Liver (tissue), 9 donors: ENCODE data around the gene DCLK2. TPM values are rescaled to one million over a fixed set of nuclear protein-coding genes. Genes with fewer than 3 reads are reported as not detected.

ENCODE experiments used
- DNase-seq: peaks from one replicate; pipeline ENCODE4 v3.0.0-alpha.2; 2017; ENCODE audit warnings: low spot score
- H3K27ac ChIP-seq, 2 donors: one replicate each; pipeline ENCODE4 v1.7.0; 2013; ENCODE audit warnings: inconsistent platforms in 2 of 2, low read length in 2 of 2, control low read depth in 1 of 2, low read depth in 1 of 2, mild to moderate bottlenecking in 1 of 2
- H3K27me3 ChIP-seq, 4 donors: one replicate each; pipeline versions ENCODE4 v1.6.1 to v1.7.0; 2013; ENCODE audit warnings: low read length in 3 of 4, inconsistent platforms in 1 of 4, mild to moderate bottlenecking in 1 of 4, moderate library complexity in 1 of 4; ENCODE audit not compliant: control insufficient read depth in 4 of 4, insufficient read depth in 4 of 4
- H3K36me3 ChIP-seq, 4 donors: one replicate each; pipeline versions ENCODE4 v1.6.1 to v1.7.0; 2013; ENCODE audit warnings: low read length in 3 of 4, mild to moderate bottlenecking in 3 of 4, low read depth in 1 of 4, moderate library complexity in 1 of 4; ENCODE audit not compliant: control insufficient read depth in 4 of 4, insufficient read depth in 3 of 4
- H3K4me1 ChIP-seq, 4 donors: one replicate each; pipeline versions ENCODE4 v1.6.1 to v1.7.0; 2013; ENCODE audit warnings: low read length in 3 of 4, mild to moderate bottlenecking in 3 of 4, moderate library complexity in 1 of 4; ENCODE audit not compliant: control insufficient read depth in 4 of 4, insufficient read depth in 4 of 4
- H3K4me3 ChIP-seq, 3 donors: one replicate each; pipeline versions ENCODE4 v1.6.1 to v1.7.0; 2013; ENCODE audit warnings: low read length in 3 of 3, control low read depth in 1 of 3, low read depth in 1 of 3, mild to moderate bottlenecking in 1 of 3
- H3K9ac ChIP-seq, 2 donors: one replicate each; pipeline ENCODE4 v1.7.0; 2013; ENCODE audit warnings: low read length in 2 of 2, mild to moderate bottlenecking in 2 of 2, moderate library complexity in 2 of 2, control low read depth in 1 of 2, low read depth in 1 of 2
- H3K9me3 ChIP-seq, 4 donors: one replicate each; pipeline versions ENCODE4 v1.6.1 to v1.7.0; 2013; ENCODE audit warnings: low read length in 3 of 4; ENCODE audit not compliant: control insufficient read depth in 4 of 4
- EGR1 ChIP-seq, 2 donors: IDR thresholded peaks; 2 replicates each; pipeline ENCODE4 v1.6.1; 2016 to 2018; ENCODE audit warnings: antibody characterized with exemption in 2 of 2, low read depth in 2 of 2
- FOXA1 ChIP-seq: IDR thresholded peaks from 2 replicates; pipeline ENCODE4 v1.6.1; 2016; ENCODE audit warnings: antibody characterized with exemption
- FOXA2 ChIP-seq: IDR thresholded peaks from 2 replicates; pipeline ENCODE4 v1.6.1; 2016; ENCODE audit warnings: antibody characterized with exemption
- GABPA ChIP-seq, 2 donors: IDR thresholded peaks in 1 of 2; conservative IDR thresholded peaks in 1 of 2; 2 replicates each; pipeline ENCODE4 v1.6.1; 2016; ENCODE audit warnings: antibody characterized with exemption in 2 of 2, mild to moderate bottlenecking in 1 of 2, moderate library complexity in 1 of 2
- HNF4A ChIP-seq, 2 donors: conservative IDR thresholded peaks; 2 replicates each; pipeline ENCODE4 v1.6.1; 2016; ENCODE audit warnings: antibody characterized with exemption in 2 of 2, mild to moderate bottlenecking in 2 of 2
- HNF4G ChIP-seq: IDR thresholded peaks from 2 replicates; pipeline ENCODE4 v1.6.1; 2016; ENCODE audit warnings: antibody characterized with exemption
- JUND ChIP-seq, 2 donors: IDR thresholded peaks; 2 replicates each; pipeline ENCODE4 v1.6.1; 2016; ENCODE audit warnings: antibody characterized with exemption in 2 of 2
- MAX ChIP-seq: IDR thresholded peaks from 2 replicates; pipeline ENCODE4 v1.6.1; 2016; ENCODE audit warnings: antibody characterized with exemption
- NR2F2 ChIP-seq: IDR thresholded peaks from 2 replicates; pipeline ENCODE4 v1.6.1; 2016; ENCODE audit warnings: antibody characterized with exemption
- REST ChIP-seq: IDR thresholded peaks from 2 replicates; pipeline ENCODE4 v1.6.1; 2016; ENCODE audit warnings: antibody characterized with exemption, mild to moderate bottlenecking
- RXRA ChIP-seq, 2 donors: IDR thresholded peaks; 2 replicates each; pipeline ENCODE4 v1.6.1; 2017 to 2018; ENCODE audit warnings: antibody characterized with exemption in 2 of 2, mild to moderate bottlenecking in 1 of 2
- SP1 ChIP-seq: IDR thresholded peaks from 2 replicates; pipeline ENCODE4 v1.6.1; 2018; ENCODE audit warnings: antibody characterized with exemption, mild to moderate bottlenecking
- TAF1 ChIP-seq: conservative IDR thresholded peaks from 2 replicates; pipeline ENCODE4 v1.6.1; 2016; ENCODE audit warnings: antibody characterized with exemption, mild to moderate bottlenecking
- YY1 ChIP-seq: IDR thresholded peaks from 2 replicates; pipeline ENCODE4 v1.6.1; 2016; ENCODE audit warnings: antibody characterized with exemption, mild to moderate bottlenecking
- ZBTB33 ChIP-seq: IDR thresholded peaks from 2 replicates; pipeline ENCODE4 v1.6.1; 2016; ENCODE audit warnings: antibody characterized with exemption
- WGBS: extraction: QIAGEN DNeasy Blood & Tissue Kit; methylation state at CpG from one replicate; pipeline ENCODE4 v1.1.7; 2013; 5-methylcytosine and 5-hydroxymethylcytosine counted together
- polyA plus RNA-seq, 2 donors: library from polyadenylated mRNA; stranded (reverse) in 1 of 2; unstranded in 1 of 2; fragments of 200-250 nt in 1 of 2; fragments of >200 nt in 1 of 2; fragmentation: Nextera tagmentation in 1 of 2; extraction: Ambion mirVana in 1 of 2; gene quantifications; one replicate each; pipeline versions ENCODE4 v1.2.1 to v1.2.3, GENCODE V29; 2013 to 2015
- total RNA-seq, 2 donors: library from RNA; depleted of rRNA; stranded (reverse); fragments of >200 nt; gene quantifications; one replicate each; pipeline ENCODE4 v1.2.3, GENCODE V29; 2014
- TF ChIP-seq, protein P1 (sequence below): fragments of 150-350 bp; IDR thresholded peaks from 2 replicates; pipeline ENCODE4 v1.5.1; 2017; ENCODE audit warnings: improper control_type of control experiment, low read depth, low read length; ENCODE audit not compliant: missing input control
- TF ChIP-seq, protein P2 (sequence below): IDR thresholded peaks from 2 replicates; pipeline ENCODE4 v1.6.1; 2016; ENCODE audit warnings: antibody characterized with exemption
- donor health status: healthy.
- donor health status: healthy.
- donor health status: healthy.
- donor health status: healthy.
- donor health status: healthy.

The DCLK2 gene
- total and polyA plus RNA-seq, 4 donors = 0.14 to 1.7 (median 0.50) TPM

- Histone ChIP-seq H3K4me1 (no peaks in the 10 kb centered on the region), H3K27ac (no peak overlapping the region), H3K9me3 (no peaks in the 10 kb centered on the region), H3K4me3 (no peak overlapping the region), H3K27me3 (no peaks in the 10 kb centered on the region), H3K9ac (no peak overlapping the region), H3K36me3 (no peaks in the 10 kb centered on the region)
- no peak for DNase-seq
- TF ChIP-seq, protein P1, sequence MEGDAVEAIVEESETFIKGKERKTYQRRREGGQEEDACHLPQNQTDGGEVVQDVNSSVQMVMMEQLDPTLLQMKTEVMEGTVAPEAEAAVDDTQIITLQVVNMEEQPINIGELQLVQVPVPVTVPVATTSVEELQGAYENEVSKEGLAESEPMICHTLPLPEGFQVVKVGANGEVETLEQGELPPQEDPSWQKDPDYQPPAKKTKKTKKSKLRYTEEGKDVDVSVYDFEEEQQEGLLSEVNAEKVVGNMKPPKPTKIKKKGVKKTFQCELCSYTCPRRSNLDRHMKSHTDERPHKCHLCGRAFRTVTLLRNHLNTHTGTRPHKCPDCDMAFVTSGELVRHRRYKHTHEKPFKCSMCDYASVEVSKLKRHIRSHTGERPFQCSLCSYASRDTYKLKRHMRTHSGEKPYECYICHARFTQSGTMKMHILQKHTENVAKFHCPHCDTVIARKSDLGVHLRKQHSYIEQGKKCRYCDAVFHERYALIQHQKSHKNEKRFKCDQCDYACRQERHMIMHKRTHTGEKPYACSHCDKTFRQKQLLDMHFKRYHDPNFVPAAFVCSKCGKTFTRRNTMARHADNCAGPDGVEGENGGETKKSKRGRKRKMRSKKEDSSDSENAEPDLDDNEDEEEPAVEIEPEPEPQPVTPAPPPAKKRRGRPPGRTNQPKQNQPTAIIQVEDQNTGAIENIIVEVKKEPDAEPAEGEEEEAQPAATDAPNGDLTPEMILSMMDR = no peak
- TF ChIP-seq MAX (no peak), GABPA (IDR thresholded peaks at IDR 0.05 in 1 of 2, conservative IDR thresholded peaks at IDR 0.05 in 1 of 2) (no peak), EGR1 (IDR thresholded peaks at IDR 0.05; ENCODE audit: low read depth in 2 of 2) (no peak), HNF4A (conservative IDR thresholded peaks at IDR 0.05) (no peak), TAF1 (no peak), JUND (IDR thresholded peaks at IDR 0.05) (no peak), YY1 (no peak), REST (no peak)
- TF ChIP-seq, protein P2, sequence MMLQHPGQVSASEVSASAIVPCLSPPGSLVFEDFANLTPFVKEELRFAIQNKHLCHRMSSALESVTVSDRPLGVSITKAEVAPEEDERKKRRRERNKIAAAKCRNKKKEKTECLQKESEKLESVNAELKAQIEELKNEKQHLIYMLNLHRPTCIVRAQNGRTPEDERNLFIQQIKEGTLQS = no peak
- WGBS = 89% methylated on average over 1 of the region's 1 CpG
Observed at GRCh38 chr4:150150629-150151062, 72.4 kb downstream of the DCLK2 start.

DNA sequence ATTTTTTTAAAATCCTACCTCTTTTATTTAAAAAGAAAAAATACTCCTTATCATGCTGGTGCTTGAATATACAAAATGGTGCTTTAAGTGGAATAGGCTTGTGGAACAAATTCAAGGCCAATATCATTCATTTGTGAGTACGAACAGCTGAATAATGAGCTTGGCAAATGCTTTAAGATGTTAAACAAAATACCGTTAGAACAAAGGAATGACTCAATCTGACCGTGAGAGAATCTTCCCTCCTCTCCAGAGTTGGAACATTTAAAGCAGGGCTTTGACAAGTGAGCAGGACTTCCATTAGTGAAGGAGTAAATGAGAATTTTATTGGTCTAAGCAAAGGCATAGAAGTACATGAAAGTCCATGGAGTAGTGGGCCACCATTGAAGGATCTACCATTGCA, 74.5 kb downstream of the DCLK2 start:
- WGBS = 89% methylated on average over 3 of the region's 3 CpGs
- no peak overlapping the region for H3K27ac ChIP-seq
- DNase-seq = no peak
- H3K9me3 ChIP-seq = no peaks in the 10 kb centered on the region
- no peak overlapping the region for H3K4me3 ChIP-seq
- no peak overlapping the region for H3K9ac ChIP-seq
- TF ChIP-seq FOXA2 (no peak), MAX (no peak), HNF4A (conservative IDR thresholded peaks at IDR 0.05) (no peak), GABPA (IDR thresholded peaks at IDR 0.05 in 1 of 2, conservative IDR thresholded peaks at IDR 0.05 in 1 of 2) (no peak), JUND (IDR thresholded peaks at IDR 0.05) (no peak), HNF4G (no peak), SP1 (no peak), ZBTB33 (no peak), TAF1 (no peak), RXRA (IDR thresholded peaks at IDR 0.05) (no peak), NR2F2 (no peak), YY1 (no peak), FOXA1 (no peak)
- TF ChIP-seq, protein P2 = no peak
- TF ChIP-seq, protein P1 = no peak
- no peaks in the 10 kb centered on the region for H3K36me3 ChIP-seq
- H3K4me1 ChIP-seq = no peaks in the 10 kb centered on the region
- H3K27me3 ChIP-seq = no peaks in the 10 kb centered on the region
